G401.6 (cell line): Measurements from ENCODE around the gene ATAD2B.
"Not testable (repeated sequence)": the region's sequence is repeated elsewhere in the genome, so short reads cannot be mapped to it uniquely, and the experiment has no call there.

Experiments used
- FAIRE-seq: peaks from 2 replicates; lab custom pipeline; 2012; peaks lifted over from hg19 to GRCh38; lab: Jason Lieb, UNC

ATAD2B gene

DNA sequence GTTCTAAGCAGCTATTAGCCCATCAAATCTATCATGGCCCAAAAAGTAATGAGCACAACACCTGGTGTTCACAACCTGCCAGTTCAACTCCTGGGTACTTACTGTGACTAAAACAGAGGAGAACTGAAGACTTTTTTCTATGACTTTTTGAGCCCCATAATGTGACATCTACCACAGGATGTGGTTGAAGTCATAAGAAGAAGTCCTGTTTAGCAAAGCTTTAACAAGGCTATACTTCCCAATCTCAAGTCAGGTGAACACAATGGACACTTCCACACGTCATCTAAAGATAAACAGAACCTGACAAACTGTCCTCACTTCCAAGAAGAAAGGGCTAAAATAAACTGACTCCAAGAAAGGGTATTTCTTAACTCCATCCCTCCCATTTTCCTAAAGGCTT lies 138.8 kb downstream of the ATAD2B start:
- FAIRE-seq = no peak

DNA sequence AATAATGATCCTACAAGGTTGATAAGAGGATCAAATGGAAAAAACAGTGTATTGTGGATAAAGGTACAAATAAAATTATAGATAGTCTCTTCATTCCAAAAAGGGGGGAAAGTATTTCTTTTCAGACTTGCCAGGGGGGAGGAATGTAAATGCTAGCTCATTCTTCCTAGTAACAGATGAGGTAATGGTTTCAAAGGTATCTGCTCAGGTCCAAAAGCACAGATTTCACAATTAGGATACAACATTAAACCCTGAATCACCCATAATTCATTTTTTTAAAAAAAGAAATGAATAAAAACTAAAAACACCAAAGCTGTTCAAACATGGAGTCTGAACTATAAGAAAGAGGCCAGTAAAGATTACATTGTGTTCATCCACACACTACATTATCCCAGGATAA lies 142.0 kb downstream of the ATAD2B start:
- no peak for FAIRE-seq

DNA sequence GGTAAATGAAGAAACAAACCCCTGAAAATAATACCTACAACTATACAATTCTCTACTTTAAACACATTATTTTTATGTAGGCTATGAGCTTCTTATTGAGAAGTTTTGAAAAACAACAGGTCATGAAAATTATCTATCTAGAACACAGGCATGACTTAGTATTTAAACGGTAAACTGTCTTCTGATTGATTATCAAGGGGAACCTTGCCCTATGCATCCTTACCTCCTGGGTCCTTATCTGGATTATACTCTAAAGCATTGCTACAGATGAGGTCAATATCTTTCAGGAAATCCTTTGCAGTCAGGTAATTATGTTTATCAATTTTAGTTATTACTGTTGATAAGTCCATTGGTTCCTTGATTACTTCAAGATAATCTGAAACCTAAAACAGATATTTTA lies 144.3 kb downstream of the ATAD2B start:
- no peak for FAIRE-seq

DNA sequence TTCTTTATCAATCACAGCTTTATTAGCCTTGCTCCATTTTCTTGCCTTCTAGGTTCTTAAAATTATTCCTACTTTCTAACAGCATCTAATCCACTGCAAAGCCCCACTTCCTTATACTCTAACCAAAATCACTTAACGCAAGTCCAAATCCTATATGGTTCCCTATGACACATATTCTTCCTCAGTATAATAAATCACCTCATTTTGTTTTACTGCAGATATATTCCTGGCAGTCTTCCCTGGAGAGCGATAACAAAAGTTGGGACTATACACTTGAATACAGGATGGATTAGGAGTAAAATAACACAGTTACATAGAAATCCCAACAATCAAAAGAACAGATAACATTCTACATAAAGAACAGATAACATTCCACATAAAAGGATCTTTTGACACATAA lies 144.8 kb downstream of the ATAD2B start:
- no peak for FAIRE-seq

DNA sequence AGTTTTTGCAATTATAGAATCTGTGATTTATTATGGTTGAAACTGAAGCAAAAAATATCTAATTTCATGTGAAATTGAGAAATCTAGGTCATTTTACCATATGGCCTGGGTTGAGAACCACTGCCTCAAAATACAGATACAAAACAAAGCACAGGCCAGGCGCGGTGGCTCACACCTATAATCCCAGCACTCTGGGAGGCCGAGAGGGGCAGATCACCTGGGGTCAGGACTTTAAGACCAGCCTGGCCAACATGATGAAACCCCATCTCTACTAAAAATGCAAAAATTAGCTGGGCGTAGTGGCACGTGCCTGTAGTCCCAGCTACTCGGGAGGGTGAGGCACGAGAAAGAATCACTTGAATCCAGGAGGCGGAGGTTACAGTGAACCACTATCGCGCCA lies 146.5 kb downstream of the ATAD2B start:
- not testable (repeated sequence) for FAIRE-seq

DNA sequence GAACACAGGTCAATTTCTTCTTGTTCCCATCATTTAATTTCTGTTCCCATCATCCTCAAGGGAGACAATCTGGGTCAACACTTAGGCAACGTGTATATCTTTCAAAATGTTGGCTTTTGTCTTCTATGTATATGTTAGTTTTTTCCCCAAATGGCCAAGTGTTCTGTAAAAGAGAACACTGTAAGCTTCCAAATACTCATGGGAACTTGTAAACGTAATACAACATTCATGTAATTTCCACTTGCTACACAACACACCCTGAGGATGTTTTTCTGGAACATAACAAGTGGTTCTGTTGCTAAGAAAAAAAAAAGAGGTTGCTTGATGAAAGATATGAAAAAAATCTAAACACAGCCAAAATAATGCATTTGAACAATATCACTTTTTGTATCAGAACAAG lies 149.1 kb downstream of the ATAD2B start:
- no peak for FAIRE-seq

DNA sequence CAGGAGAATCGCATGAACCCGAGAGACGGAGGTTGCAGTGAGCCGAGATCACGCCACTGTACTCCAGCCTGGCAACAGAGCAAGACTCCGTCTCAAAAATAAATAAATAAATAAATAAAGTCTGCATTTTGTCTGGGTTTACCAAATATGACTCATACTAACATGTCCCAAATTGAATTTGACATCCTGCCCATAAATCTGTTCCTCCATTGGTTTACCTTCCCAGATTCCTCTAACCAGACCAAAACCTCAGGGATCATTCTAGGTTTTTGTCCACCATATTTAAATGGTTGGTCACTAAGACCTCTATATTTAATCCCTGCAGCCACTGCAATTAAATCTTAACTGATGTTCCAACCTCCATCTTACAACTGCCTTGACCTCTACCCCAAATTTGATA lies 150.9 kb downstream of the ATAD2B start:
- no peak for FAIRE-seq

DNA sequence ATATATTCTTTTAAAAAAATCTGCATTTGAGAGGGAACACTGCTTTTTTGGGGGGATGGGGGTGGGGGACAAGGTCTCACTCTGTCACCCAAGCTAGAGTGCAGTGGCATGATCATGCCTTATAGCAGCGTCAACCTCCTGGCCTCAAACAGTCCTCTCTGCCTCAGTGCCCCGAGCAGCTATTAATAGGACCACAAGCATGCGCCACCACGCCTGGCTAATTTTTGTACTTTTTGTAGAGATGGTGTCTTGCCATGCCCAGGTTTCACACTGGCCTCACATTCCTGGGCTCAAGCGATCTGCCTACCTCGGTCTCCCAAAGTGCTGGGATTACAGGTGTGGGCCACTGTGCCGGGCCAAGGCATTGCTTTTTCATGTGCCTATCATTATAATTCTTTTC lies 154.2 kb downstream of the ATAD2B start:
- FAIRE-seq = no peak

DNA sequence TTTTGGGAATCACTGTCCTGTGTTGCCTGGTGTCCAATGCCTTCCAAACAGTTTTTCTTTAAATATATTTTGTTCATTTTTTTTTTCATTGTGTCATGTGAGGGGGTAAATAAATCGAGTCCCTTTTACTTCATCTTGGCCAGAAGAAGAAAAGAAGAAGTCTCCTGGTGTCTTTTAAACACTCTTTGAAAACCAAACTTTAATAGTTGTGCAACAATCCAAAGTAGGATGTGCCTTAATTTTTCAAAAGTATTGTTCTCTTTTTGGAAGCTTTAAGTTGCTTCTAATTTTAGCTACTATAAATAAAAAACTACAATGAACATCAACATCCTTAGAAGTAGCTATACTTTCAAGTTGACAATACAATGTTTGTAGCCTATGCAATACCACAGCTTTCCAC lies 154.9 kb downstream of the ATAD2B start:
- no peak for FAIRE-seq

DNA sequence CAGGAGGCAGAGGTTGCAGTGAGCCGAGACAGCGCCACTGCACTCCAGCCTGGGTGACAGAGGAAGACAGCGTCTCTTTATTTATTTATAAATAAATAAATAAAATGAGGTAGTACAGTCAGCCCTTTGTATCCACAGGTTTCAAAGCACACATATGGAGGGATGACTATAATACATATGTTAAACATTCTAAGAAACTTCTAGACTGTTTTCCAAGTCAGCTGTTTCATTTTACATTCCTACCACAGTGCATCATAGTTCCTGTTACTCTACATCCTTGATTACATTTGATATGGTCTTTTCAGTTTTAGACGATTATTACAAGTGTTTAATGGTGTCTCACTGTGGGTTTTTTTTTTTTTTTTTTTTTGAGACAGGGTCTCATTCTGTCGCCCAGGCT lies 157.6 kb downstream of the ATAD2B start:
- FAIRE-seq = no peak

DNA sequence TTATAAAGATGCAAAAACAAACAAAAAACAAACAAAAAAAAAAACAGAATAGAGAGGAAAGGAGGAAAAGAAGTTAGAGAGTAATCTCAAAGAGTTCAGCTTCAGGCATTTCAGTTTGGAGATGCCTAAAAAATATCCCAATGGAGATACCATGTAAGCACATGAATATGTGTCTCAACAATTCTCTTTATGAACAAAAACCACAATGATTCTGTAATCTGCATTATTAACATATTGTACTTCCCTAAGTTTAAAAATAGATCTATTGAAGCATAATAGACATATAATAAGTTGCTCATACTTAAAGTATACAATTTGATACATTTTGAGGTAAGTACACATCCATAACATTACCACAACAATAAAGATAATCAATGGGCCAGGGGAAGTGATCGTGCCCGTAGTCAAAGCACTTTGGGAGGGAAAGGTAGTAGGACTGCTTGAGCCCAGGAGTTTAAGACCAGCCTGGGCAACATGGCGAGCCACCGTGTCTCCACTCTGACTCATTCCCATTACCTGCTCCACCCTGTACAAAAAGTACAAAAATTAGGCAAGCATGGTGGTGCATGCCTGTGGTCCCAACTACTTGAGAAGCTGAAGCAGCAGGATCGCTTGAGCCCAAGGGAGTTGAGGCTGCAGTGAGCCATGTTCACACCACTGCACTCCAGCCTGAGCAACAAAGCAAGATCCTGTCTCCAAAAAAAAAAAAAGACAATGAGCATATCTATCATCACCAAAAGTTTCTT lies 158.9 kb downstream of the ATAD2B start:
- no peak for FAIRE-seq

DNA sequence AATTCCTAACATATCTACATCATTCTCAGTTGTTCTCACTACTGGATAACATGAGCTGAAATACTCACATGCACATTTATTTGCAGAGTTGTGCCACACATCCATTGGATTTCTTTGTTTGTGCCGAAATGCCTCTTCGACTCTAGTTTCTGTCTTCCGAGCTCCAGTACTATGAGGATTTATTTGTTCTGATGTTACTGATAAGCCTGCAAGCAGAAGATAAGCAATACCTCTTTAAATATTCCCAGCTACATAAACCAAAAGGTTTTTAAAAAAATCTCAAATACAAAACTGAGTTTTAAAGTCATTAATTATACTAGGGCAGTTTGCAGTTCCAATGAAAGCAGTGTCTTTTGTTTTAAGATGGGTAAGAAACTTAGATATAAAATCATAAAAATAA lies 164.8 kb downstream of the ATAD2B start:
- no peak for FAIRE-seq

DNA sequence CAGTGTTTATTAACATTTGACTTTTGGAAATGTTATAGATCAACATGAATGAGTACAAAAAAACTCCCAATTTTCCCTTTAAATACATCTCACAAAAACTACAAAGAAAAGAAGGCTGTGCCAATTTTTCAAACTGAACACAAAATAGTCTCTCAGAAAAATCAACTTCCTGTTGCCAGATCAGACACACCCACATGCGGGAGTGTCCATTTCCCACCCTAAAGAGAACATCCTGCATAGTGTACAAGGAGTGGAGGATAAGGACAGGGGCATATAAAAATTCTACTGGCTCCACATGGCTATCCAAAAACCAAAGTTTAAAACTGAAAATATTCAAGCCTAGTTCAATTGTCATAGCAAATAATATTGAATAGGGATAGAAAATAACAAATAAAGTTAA lies 165.3 kb downstream of the ATAD2B start:
- FAIRE-seq = no peak

DNA sequence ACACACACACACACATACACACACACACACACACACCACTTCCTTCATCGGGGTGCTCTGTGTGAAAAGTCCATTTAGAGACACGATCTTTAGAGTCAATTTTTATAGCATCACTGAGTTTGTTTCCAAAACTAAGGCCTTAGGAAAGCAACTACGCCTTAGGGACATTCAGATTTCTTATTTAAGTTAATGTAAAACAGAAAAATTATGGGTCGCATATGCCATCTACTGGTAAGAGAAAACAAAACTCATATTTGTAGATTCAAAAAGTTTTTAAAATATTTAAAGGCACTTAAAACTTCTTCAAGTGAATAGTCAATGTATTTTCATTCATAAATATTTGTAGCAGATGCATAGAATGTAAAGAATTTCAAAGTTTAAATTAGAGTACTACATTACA lies 166.2 kb downstream of the ATAD2B start:
- FAIRE-seq = peak; percentile 86

DNA sequence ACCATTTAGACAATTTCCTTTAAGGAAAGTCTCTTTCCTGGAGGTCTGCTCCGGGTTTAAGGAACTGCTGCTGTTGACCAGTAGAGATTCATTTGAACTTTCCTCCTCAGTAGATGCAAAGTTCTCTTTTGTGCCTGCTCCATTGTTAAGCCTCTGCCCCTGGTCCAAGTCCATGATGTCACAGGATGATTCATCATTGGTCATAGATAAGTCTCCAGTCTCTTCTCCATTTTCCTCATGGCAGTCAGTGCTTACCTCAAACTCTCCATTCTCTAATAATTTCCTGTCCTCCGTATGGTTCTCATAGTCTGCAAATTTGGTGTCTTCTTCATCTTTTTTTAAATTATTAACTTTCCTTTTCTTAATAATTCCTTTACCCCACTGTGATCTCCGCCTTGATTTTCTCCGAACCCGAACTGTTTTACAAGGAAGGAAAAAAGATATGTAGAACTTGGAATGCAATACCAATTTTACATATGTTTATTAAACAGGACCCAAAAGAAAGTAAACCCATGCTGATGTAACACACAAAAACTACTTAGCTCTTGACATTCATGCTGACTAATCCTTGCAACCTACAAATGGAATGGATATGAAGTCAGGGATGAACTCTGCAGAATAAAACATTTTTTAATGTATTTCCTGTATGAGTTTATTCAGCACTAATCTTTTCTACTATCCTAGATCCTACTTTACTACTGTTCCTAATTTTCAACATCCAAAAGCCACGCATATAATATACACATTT lies 169.1 kb downstream of the ATAD2B start:
- no peak for FAIRE-seq

DNA sequence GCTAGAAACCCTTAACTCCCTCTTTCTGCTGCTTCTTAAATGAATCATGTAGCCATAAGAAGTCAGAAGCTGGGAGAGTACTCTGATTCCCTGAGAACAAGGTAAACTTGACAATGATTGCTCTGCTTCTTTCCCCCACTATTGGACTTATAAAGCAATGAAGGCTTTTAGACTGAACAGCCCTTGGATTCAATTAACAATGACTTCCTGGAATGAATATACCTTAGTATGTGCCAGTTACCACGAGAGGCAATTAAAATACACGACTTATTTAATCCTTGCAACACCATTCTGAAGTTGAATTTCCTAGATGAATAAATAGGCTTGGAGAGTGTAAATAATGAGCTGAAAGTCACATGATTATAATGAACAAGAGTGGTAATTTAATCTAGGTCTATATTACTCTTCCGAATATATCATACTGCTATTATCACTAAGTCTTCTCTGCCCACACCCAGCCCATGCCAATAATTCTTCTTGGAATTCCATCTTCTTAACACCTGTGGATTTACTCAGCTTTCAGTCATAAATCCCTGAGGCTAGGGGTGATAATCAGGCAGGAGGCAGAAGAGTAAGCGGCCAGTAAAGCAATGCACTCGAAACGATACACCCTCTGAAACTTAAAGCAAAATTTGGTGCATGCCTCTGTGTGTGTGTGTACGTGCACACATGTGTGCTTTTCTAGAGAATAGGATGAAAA lies 170.2 kb downstream of the ATAD2B start:
- FAIRE-seq = no peak

DNA sequence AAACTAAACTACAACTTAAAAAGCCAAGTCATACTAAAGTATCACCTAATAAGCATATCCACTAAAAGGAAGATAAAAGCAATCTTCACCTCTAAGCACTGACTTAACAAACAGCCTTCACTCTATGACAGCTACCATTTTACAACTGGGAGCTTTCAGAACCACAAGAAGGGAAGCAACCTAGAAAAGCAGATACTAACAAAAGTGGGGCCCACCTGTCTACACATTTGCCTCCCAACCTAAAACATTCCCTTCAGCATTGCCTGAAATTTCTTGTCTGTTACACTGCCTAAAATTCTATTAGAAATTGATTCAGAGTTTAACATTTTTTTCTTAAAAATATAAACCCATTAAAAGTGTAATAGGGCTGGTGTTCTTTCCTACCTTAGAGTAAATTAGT lies 172.0 kb downstream of the ATAD2B start:
- no peak for FAIRE-seq

DNA sequence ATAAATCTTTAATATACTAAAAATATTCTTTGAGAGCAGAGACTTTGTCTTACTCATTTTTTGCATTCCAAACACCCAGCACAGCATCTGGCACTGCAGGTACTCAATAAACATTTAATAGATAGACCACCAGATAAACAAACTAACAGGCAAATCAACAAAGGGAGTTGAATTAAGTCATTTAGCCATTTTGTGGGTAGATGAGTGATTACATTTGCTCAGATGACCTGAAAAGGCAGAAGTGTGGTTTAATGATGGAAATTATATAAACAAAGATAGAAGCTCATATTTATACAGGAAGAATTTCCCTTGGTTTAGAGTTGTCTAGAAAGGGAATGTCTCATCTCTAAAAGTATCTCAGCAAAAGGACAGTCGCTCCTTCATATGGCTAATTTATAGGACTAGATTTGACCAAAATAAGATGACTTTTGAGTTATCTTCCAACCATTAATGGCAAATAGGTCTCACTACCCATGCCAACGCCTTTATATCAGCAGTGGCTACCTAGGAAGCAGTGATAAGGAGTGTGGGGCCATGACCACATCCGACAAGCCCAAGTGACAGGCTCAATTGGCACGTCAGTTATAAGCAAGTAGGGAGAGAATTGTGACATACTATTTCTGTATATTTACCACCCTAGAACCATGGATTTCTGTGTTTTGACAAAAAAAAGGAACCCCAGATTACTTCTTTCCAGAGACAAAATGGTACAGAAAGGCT lies 173.5 kb downstream of the ATAD2B start:
- no peak for FAIRE-seq

DNA sequence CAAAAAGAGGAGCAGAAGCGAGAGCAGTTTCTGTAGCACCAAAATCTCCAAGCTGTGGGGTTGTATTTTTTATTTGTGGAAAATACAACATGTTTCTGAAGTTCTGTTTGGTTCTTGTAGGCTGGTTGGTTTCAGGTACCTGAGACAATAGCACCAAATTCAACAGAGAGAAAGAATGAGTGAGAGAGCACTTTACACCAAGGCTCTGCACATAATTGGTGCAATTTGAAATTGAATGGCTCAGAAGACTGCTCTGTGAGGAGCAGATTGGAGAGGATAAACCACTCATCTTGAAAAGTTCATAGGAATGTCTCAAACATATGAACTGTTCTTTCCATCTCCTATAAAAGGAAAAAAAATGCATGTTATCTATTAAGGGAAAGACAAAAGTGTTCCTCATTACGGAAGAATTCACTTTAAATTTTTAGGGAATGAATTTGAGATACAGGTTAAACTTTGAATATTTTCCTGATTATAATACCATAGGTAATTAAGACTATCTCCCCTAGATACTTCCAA lies 175.1 kb downstream of the ATAD2B start:
- no peak for FAIRE-seq

DNA sequence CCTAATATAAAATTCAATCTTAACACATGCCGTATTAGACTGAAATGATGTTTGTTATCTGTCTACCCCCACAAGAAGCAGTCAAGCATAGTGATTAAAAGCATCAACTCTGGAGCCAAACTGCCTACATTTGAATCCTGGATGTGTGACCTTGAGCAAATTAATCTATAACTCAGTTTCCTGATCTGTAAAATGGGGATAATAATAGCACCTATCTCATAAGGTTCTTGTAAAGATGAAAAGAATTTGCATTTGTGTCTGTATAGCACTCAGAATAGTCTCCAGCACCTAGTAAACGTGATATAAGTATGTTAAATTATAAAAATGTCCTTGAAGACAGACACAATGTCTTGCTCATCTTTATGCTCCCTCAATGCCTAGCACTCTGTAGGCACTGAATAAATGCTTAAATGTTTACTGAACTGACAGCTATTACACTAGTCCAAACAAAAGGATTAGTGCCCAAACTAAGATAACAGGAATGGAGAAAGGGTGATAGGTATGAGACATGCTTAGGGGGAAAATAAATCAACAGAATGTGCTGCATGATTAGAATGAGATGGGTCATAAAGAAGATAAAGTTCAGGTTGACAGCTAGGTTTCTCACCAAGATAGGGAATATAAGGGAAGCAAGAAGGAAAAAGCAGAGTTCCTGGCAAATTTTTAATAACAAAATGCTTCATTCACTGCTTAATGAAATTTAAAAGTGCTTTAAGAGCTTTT lies 180.6 kb downstream of the ATAD2B start:
- FAIRE-seq = no peak

DNA sequence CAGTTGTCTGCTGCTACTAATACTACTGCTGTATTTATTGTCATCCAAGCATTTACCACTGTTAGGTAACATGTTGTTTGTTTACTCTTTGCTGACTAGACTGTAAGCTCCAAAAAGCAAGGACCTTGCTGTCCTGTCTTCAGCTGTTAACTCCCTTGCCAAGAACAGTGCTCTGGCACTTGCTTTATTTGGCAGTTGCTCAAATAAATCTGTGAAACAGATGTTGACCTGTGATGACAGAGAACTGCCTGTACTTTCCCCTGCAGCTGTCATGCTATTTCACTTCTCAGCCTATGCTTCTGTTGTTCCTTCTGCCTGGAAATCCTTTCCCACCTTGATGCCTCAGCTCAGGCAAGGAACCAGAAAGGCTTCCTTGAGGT lies 181.2 kb downstream of the ATAD2B start:
- FAIRE-seq = no peak
